NCI-H2171 treated with DMSO at 0.1 percent for 48 hours (cell line): ENCODE measurements around the gene MSANTD2.

Source experiments
- DNase-seq: peaks from one replicate; lab custom pipeline; 2025; lab: John Stamatoyannopoulos, UW

MSANTD2 gene

GRCh38 chr11:124753205-124753604 is 47.0 kb downstream of the MSANTD2 start:
- DNase-seq, result no peak

DNA sequence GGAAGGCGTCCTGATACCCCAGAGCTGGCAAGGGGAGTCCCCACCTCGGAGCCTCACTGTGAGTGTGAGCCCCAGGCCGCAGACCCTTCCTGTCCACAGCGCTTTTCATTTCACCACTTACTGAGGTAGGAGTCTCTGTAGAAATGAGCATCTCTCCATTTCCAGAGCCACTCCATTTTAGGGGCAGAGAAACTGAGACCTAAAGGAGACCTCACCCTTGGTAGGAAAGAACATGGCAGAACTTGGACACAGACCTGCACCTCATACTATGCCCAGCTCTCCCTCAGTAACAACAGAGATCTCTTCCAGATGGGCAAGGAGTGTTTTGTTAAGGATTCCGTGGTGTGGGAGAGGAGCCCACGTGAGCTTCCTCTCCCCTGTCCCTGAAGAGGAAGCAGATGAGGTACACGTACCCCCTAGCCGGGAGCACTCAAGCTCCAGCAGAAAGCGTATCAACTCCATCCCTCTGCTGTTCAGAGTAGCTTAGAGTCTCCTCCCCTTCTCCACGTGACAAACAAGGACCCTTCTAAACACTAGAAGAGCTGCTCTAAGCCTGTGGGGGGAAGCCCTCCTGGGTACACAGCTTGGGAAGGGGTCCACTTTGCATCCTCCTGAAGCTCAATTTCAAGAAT is 47.6 kb downstream of the MSANTD2 start:
- DNase-seq, result no peak

- no peak for DNase-seq
Observed at GRCh38 chr11:124751741-124752470, 48.3 kb downstream of the MSANTD2 start, which contains the start of gene VSIG2. Gene VSIG2, minus strand, starts transcription at chr11:124752255. Its CDS starts 118 bp downstream, at chr11:124752137.

- DNase-seq, result no peak
Observed at GRCh38 chr11:124751391-124751740, 48.8 kb downstream of the MSANTD2 start.

DNA sequence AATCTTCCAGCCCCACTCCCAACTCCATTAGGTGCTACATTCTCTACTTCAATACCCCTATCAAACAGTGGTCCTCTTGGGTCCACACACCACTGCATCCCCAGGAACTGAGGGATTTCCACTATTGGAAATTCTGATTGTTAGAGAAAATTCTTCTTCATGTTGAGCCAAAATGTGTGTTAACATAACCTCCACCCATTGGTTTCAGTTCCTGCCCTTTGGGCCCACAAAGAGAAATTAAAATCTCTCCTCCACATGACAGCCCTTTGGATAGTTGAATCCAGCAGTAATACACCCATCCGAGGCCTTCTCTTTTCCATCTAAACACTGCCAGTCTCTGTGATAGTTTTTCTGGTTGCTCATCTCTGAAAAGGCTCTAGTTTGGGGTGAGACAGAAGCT is 50.3 kb downstream of the MSANTD2 start:
- DNase-seq, result no peak

- DNase-seq, result no peak
Observed at GRCh38 chr11:124748481-124749343, 51.5 kb downstream of the MSANTD2 start.

GRCh38 chr11:124748100-124748418 is 52.1 kb downstream of the MSANTD2 start:
- no peak for DNase-seq

DNA sequence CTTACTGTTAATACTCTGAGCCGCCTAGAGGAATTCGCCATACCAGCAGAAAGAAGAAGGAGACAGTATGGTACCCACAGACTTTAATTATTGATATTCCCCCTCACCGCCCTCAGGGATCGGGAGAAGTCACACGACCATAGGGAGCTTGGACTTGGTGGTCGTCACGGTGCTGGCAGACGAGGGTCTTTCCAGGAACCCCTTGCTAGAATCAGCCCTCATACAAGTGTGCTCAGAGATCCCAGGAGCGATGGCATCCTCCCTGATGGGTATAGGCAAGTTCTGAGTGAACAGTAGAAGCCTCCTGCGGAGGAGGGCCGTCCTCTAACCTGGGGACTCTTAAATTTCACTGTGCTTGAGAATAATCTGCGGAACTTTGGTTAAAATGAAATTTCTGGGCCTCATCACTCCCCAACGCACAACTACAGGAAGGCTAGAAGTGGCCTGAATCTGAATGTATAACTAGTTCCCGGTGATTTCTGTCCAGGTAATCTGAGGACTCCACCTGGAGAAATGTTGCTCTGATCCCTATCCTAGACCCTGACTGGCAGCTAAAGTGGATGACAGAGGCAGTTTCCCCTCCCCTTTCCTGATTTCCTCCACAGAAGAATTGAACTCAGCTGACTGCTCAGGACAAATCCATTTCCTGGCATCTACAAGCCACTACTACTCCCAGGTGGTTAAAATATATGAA is 52.7 kb downstream of the MSANTD2 start:
- DNase-seq, result no peak

DNA sequence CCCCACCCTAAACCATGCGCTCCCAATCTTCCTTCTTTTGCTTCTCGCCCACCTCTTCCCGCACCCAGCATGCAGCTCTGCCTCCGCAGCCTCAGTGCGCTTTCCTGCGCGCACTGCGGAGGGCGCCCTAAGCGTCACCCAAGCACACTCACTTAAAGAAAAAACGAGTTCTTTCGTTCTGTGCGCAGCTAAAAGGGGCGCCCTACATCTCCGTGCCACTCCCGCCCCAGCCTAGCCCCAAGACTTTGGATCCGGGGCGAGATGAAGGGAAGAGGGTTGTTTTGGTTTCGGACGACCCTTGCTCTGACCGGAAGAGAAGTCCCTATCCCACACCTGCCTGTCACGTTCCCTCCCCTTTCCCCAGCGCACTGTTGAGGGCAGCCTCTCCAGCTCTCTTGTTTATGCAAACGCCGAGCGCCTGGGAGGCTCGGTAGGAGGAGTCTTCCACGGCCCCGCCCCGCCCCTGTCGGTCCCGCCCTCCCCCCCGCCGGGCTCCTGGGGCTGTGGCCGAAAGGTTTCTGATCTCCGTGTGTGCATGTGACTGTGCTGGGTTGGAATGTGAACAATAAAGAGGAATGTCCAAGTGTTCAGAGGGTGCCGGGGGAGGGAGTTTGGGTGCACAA is 53.5 kb downstream of the MSANTD2 start:
- DNase-seq, result peak; percentile 59

DNA sequence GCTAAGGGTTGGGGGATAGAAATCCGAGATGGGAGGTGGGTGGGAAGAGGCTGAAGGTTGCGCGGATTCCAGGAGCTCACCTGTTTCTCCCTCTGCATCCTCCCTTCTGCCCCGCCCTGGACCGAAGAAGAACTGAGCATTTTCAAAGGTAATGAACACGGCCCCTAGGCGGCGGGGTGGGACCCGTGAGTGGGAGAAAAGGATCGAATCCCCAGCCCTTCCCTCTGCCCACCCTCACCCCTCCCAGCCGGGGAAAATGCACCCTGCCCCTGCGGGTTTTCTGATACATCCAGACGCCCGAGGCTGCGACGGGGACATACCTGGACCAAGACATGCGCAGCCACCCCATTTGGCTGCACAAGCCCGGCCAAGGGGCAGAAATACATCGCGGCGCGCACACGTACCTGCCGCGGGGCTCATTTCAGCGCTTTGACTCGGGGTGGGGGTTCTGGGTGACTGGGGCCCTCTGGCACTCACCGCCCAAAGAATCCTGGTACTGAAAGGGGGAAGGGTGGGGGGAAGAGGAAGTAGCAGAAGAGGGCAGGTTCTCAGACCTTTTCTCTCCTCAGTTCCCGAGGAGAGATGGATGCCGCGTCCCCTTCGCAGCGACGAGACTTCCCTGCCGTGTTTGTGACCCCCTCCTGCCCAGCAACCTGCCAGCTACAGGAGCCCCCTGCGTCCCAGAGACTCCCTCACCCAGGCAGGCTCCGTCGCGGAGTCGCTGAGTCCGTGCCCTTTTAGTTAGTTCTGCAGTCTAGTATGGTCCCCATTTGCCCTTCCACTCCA is 54.2 kb downstream of the MSANTD2 start:
- peak; percentile 17 for DNase-seq

- DNase-seq, result no peak
Observed at GRCh38 chr11:124745270-124745834, 54.9 kb downstream of the MSANTD2 start.

GRCh38 chr11:124743050-124743449 is 57.2 kb downstream of the MSANTD2 start:
- DNase-seq, result no peak

GRCh38 chr11:124742555-124742954 is 57.7 kb downstream of the MSANTD2 start:
- DNase-seq, result no peak

DNA sequence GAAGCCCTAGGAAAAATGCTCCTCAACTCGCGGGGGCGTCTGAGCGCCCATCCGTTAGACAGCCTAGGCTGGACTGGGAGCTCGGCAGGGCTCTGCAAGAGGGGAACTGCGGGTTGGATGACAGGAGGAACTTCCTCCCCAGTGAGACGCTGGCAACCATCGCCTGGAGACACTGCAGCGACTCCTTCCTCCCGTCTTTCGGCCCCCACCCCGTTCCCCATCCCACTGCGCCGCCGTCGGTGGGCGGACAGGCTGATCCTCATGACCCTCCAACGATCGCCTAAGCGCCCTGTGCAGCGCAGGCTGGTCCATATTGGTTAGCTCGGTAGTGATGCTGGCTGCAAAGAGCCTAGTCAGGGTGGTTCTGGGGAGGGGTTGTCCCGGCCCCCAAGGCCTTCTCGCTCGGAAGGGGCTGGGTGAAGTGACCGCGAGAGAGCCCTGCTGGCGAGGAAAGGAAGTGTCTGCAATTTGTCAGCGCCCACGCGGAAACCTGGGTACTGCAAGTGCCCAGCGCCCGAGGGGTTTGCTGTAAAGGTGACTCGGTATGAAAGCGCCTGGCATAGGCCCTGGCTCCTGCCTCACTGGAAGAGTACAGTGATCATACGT is 59.8 kb downstream of the MSANTD2 start:
- no peak for DNase-seq

GRCh38 chr11:124739479-124740276 is 60.5 kb downstream of the MSANTD2 start, which contains the start of gene NRGN:
Gene NRGN, plus strand, starts transcription at chr11:124739942. Its CDS starts 143 bp downstream, at chr11:124740085.
- peak; percentile 79 for DNase-seq

DNA sequence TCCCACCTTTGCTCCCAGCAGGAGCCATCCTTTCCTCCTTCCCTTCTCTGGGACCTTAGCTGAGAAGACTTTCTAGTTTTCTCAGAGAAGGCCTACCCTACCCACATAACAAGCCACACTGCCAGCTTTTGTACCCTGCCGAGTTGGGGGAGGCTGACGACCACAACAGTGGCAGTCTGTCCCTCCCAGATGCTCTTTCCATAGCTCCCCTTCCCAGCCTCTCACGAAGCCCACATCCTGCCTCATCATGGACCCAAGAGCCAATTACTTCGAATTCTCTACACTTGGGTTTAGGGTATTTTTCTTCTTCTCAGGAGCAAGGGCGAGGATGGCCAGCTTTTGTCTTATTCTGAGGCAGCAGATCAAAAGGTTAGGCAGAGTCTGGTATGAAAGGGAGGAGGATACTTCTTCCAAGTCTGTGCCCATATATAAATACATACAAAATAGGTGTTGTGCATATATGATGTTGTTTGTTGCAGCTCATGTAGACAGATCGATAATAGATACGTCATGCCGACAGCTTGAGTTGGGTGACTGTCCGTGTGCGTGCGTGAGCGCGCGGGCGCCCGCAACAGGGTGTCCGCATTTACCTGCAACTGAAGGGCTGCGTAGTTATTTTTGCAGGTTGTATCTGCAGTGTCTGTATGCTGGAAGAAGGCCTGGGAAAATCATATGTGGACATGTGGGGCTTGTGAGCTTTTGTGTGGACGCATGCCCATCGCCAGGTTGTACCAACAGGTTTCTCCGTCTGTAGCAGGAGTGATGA is 61.3 kb downstream of the MSANTD2 start:
- DNase-seq, result no peak

DNA sequence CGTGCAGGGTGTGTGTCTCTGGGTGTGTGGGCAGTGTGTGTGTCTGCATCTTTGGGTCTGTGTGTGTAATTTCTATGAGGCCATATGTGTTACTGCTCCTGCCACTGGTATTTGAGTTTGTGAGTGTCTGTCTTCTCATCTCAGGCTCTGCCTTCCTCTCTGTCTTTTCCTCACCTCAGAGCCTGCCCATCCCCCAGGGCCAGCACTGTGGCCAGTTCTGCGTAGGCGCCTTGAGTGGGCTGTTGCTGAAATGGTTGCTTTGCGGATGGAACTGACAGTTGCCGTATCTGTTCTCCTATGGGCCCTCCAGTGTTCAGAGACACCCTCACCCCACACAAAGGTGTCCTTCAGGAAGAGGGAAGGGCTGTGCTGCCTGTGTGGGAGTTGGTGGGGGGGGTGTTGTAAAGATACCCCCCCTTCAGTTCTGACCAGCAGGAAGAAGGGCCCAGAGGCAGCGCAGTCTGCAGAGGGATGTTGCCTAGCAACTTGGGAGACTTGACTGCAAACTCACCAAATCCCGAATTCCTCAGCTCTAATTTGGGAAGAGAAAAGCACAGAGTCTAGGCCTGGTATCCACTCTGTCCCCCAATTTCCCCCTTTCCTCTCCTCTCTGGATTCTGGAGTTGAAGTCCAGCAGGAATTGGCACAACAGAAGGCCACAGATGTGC is 62.4 kb downstream of the MSANTD2 start:
- no peak for DNase-seq

DNA sequence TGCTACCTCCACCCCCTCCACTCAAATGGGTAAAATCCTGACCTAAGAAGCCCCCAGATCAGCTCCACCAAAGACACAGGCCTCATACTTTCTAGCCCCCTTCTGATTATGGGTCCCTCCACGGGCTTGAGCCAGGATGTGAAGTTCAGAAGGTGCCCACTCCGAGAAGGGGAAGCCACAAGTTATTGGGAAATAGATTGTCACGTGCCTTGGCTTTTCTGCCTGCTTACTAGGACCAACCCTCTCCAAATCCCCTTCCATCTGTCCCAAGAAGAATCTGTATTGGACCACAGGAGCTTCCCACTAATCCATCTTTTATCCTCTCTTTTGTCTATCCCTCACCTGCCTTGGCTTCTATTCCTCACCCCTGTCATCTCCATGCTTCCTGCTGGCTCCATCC is 63.5 kb downstream of the MSANTD2 start:
- DNase-seq, result no peak
